HUDEP-2 (cell line): Measurements from ENCODE around the gene EXOC4.
A peak's percentile ranks its signal among the peaks of the same experiment; 100 is the strongest.

Source experiments
- DNase-seq, 76 experiments: peaks; one replicate each; lab custom pipeline; 2025; ENCODE audit not compliant: unreplicated experiment in 76 of 76; lab: John Stamatoyannopoulos, UW

Gene EXOC4

DNA sequence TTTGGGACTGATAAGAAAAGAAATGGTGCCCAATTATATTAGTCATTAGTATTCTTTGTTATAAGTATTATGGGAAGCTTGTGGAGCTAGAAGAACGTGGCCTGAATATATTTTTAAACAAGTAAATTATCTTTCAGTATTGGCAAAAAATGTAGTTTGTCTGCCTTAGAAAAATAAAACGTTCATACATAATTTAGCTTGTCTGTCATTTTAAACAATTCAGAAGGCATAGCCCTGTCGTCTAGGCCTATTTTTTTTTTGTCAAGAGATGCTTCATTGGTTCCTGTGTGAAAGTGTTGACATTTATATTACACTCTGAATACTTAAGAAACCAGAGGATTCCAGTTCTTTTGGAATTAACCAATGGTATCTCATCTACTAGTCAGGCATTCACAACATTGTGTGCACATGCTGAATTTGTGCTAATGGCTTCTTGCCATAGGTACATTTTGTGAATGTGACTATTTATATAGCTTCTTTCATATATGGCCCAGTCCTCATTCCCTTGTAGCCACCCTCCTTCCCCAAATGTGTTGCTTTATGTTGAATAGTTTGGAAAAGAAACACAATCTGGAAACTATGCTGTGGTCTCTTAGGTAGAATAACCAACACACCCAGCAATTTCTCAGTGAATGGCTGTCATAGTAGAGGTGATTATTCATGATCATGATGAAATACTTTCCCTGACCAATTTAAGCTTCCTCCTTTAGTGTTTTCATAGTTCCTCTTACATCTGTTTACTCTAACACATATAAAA is 435.8 kb downstream of the EXOC4 start:
- DNase-seq: no peak

DNA sequence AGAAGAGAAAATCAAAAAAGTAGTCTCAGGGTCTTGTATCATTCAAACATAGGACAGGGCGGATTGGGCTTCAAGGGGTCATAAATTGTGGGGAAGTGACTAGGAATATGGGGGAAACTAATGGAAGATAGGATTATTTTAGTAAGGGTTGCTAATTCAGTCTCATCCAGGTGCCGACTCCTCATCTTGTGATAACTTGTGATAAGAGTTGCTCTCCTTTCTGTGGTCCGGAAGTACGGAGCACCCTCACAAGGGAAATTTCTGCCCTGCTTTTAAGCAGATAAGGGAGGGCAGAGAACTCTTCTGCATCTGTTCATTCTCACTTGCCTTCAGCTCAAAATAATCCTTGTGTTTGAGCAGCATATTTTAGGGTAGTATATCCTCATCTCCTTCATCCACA is 437.9 kb downstream of the EXOC4 start:
- DNase-seq: no peak

DNA sequence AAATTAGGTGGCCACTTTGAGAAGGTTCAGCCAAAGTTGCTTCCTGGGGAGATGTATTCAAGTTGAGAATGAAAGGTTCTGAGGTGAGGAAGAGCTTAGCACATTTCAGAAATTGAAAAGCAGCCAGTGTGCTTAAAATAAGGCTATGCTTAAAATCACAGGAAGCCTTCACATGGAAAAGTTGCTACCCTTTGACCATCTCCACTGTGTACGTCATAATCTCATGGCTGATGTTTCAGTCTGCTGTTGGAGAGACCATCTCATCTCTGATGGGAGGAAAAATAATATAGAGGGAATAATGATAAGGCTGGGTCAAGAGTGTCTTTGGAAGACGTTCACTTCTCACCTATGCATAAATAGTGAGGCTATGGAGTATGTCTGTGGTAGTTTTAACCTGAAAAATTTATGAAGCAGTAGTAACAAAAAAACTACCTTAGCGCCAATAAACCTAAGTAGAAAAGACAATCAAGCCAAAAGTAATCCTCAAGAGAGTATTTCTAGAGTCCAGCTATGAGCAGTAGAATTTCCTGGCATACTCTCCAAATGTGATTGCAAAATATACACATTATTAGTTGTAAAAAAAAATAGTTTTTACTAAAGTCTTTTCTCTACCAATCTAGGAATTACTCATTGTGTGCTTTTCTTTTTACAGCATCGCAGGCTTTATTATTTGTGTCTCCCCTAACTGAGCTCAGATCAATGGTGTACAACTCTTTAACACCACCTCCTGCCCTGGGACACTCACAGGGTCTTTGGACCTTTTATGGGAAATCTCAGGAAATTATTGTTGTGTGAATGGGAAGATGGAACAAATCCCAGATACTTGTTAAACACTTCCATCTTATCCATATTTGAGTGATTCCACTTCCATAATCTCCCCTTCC is 439.1 kb downstream of the EXOC4 start:
- DNase-seq: no peak

DNA sequence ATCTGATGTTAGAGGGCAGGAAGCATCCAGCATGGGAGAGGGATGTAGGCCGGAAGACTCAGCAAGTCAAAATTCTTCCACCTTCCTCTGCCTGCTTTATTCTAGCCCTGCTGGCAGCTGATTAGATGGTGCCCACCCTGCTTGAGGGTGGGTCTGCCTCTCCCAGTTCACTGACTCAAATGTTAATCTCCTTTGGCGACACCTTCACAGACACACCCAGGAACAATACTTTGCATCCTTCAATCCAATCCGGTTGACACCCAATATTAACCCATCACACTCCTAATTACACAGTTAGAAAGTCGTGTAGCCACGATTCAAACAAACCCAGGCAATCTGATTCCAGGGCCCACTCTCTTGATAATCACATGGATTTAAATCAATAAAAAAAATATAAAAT is 440.4 kb downstream of the EXOC4 start:
- peak in 1 of 76 experiments; percentile 2 for DNase-seq

DNA sequence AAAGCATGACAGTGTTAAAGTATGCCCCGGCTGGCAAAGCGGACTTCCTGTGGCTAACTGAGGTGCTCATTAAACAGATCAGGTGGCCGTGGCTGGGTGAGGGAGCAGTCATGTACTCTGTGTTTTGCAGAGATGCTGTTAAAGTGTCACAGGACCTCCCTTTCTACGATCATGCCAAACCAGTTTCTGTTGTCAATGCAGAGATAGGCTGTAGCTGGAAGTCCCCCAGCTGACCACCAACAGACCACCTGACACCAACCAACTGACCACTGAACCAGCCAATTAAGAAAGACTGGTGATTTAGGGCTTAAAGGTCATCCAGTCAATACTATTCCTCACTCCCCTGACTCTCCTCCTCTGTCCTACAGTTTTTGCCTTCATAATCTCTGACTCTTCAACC is 443.2 kb downstream of the EXOC4 start:
- no peak for DNase-seq

DNA sequence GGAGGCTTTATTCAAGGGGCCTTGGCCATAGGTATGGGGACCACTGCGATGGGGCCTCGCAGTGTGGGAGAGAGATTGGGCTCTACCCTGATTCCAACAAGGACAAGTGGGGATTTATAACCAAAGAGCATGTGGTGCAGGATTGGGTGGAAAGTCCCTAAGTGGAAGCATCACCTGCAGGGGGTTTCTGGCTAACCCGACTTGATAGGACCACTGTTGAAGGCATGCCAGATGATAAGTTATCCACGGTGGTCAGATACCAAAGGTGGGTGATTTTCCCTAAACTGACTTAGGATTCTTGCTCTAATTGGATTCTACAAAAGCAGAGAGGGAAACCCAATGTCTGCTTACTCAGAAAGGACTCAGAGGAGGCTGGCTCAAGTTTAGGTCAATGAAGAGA is 444.7 kb downstream of the EXOC4 start:
- no peak for DNase-seq

DNA sequence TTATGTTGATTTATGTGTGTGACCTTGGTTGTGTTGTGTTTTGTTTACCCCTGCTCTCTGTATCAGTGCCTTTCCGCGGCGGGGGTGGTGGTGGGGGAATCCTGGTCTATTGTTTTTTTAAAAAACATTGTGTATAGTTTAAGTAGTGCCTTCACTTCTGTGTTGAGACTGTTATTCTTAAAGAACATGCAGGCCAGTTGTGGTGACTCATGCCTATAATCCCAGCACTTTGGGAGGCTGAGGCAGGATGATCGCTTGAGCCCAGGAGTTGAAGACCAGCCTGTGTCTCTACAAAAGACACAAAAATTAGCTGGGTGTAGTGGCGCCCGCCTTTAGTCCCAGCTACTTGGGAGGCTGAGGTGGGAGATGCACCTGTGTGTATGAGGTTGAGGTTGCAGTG is 445.2 kb downstream of the EXOC4 start:
- DNase-seq: no peak

DNA sequence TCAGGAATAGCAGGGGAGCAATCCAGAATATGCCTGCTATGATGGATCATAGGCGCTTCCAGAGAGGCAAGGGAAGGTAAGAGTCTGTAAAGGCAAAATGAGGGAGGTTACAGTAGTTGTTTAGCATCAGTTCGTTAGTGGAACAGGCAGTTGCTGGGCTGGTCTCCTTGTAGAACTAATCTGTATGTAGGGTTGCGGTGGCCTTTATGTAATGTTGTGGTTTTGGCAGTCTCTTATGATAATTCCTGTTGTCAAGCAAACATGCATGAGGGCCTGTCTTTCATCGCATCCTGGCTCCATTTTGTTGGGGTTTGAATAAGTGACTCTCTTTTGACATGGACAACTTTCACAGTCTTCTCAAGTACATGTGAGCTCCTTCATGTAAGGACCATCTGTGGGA is 446.5 kb downstream of the EXOC4 start:
- DNase-seq: no peak

DNA sequence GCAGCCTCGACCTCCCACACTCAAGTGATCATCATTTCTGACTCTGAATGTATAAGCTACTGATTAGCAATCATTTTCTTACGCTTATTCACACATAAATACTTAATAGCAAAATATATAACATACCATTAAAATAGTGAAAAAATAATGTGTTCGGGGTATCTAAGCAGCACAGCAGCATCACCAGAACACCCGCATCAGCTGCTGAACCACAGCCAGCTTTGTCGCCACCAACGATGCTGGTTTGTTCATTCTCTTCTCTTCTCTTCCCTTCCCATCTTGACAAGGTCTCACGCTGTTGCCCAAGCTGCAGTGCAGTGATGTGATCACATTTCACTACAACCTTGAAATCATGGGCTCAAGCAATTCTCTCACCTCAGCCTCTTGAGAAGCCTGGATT is 449.2 kb downstream of the EXOC4 start:
- no peak for DNase-seq

DNA sequence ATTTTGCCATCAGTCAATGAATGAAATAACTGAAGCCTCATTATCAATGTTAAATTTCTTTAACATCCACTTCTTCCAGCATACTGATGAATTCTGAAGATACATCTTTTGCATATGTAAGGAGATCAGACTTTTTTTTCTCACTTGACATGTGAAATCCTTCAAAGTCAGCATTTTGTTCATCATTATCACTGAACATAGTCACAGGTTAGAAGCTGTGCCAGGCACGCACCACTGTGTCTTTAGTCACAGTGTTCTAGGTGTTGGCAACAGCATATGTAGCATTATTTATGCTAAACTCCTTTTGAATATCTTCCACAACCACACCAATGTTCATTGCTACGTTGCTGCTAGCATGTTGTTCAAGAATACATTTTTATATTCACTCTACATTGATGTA is 450.1 kb downstream of the EXOC4 start:
- DNase-seq: no peak

DNA sequence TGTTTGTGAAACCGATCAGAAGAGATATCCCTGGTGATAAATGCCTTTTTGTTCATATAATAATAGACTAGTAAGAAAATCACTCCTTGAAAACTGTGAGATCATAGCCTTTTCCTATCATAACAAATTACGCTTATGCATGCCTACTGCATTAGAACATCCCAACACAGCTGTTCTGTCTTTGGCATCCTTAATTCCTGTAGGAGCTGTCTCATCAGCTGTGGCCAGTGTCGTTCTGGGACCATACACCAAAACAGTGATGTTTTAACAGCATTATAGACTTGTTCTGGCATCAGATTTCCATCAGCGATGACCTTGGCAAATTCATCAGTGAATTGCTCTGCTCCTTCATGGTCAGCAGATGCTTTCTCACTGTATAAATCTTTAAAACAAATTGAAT is 450.7 kb downstream of the EXOC4 start:
- DNase-seq: no peak

DNA sequence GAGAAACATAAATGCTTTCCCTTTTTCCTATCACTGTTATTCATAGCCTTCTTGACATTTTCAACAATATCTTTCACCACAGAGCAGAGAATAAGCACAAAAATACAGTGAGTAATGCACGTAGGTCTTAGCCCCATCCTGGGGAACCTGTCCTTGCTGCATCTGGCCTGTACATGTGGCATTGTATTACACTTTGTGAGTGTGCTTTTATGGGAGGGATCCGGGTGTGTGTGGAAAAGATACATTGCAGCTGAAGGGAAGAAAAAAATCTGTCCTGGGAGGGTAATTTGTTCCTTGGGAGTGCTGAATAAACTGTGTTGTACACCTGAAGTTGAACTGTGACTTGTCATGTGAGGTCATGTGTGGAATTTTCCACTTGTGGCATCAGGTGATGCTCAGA is 451.6 kb downstream of the EXOC4 start:
- DNase-seq: no peak

DNA sequence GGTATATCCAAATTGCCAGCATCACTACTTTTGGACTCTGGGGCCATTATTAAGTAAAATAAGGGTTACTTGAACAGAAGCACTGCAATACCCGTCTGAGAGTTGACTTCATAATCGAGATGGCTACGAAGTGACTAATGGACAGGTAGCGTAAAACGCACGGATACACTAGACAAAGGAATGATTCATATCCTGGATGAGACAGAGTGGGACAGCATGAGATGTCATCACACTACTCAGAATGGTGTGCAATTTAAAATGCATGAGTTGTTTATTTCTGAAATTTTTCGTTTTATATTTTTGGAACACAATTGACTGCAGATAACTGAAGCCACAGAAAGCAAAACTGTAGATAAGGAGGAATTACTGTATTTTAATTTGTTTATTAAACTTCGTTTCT is 452.7 kb downstream of the EXOC4 start:
- no peak for DNase-seq

DNA sequence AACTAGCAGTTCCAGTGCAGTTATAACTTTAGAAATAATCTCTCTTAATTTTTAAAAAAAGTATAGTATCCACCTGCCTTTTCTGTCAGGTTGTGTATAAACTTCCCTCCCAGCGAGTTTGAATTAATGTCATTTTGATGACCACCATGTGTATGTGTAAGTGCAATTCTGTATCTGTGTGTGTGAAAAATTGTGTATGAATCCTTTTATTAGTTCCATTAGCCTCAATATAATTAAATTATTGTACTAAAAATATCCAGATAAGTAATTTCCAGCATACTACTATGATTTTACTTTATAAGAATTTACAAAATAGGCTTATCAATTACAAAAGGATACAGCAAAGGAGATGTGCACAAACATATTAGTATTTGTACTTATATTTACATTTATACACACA is 453.1 kb downstream of the EXOC4 start:
- no peak for DNase-seq

DNA sequence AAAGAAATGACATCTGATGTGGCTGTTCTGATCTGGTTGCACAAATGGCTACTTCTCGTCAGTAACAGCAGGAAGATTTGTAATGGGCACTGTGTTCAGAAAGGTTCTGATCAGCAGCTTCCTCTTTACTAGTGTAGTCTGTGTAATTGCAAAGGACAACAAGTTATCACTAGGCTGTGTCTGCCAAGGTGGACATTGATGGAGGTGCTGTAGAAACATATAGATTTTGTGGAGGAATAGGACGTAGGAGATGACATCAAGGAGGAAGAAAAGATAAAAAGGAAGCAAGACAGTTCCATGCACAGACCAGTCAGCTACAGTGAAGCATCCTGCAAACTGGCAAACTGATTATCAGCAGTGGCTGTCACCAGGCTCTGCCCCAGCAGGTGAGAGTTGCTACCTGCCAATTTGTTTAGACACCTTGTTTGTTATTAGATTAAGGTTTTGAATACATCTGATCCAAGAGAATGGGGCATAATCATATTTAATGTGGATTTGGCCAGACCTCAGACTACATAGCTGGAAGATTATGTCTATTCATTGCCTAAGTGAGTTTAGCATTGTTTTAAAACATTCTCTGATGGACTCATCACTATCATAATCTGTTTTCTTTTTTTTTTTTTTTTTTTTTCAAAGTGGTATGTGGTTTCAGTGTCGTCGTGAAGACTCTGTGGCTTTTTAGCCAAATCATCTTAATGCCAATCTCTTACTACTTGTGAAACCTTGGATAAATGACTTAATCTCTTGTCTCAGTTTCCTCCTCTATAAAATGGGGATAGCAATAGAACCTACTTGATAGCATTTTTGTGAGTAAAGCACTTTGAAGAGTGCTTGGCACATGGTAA is 456.4 kb downstream of the EXOC4 start:
- no peak for DNase-seq

DNA sequence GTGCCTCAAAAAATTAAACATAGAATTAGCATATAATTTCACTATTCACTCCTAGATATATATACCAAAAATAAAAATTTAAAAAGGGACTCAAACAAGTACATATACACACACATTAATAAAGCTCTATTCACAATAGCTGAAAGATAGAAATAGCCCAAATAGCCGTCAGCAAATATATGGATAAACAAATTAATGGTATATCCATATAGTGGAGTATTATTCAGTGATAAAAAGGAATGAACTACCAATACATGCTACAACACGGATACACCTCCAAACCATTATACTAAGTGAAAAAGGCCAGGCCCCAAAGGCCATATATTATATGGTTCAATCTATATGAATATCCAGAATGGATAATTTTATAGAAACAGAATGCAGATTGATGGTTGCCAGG is 459.7 kb downstream of the EXOC4 start:
- no peak for DNase-seq

DNA sequence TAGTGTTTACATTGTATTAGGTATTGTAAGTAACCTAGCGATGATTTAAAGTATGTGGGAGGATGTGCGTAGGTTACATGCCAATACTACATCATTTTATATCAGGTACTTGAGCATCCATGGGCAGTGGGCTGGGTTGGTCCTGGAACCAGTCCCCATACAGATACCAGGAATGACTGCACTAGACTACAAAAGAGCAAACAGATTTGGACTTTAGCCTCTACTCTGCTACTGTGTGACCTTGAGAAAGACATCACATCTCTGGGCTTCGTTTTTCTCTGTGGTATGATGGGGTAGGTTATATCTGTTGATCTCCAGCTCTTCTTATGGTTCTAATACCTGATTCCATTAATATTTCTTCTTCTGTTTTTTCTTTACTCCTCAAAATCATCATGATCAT is 461.8 kb downstream of the EXOC4 start:
- no peak for DNase-seq

DNA sequence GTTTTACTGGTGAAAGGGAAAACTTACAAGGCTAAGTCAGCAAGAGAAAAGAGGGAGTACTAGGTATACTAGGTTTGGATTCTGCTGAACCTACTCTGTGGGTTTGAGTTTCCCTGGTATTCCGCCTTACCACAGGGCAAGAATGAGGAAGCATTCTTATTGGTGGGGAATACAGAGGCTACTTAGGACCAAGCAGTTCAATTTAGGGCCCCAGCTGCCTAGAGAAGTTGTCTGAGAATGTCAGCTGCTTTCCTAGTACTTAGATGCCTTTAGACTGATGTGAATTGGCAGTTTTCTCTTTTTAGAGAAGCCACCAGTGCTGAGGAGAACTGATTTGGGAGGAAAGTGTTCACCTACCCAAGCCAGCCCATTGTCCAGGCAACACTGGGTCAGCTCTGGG is 465.3 kb downstream of the EXOC4 start:
- no peak for DNase-seq

DNA sequence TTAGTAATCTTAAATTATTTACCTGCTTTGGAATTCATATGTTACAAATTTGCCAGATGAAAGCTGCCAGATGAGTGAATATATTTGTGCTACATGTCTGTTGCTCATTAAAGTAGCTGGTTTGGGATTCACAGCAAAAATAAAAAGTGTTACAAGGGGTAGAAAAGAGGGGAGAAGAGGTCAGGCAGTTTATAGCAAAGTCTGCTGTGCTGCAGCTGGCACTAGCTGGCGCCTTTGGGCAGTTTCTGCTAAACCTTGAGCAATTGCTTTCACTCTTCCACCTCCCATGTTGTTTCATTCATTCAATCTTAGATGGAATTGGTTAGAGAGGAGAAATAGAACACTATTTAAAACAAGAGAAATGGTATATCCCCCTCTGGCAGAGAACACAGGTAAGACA is 470.2 kb downstream of the EXOC4 start:
- no peak for DNase-seq

DNA sequence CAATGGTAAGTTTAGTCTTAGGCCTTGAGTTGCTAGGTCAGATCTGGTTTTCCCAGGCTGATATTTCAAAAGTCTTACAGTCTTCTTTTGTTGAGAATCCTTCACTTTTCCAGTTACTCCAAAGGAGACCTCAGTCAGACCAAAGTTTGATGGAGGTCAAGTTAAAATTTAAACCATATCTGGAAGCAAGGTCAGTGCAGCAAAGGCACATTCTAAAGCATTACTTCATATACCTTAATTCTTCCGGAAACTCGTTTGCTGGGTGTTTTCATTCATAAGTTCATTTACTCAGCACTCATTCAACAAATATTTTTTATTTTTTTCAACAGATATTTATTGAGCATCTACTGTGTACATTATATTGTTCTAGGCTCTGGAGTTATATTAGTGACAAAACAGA is 471.3 kb downstream of the EXOC4 start:
- no peak for DNase-seq

DNA sequence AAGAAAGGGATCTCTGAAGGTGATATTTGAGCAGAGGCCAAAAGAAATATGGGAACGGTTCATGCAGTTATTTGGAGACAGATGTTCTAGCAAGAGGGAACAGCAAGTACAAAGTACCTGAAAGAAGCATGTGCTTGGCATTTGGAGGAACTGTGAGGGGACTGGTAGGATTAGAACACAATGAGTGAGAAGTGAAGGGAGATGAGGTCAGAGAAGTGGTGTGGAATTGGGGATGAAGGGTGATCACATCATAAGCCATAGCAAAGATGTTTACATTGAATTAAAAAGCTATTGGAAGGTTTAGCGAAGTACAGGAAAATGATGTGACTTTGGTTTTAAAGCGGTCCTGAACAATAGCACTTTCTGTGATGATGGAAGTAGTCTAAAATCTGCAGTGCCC is 471.8 kb downstream of the EXOC4 start:
- no peak for DNase-seq
